GM12891 (cell line): ENCODE measurements around the gene LRRC26.

Experiments used
- POLR2A ChIP-seq: IDR thresholded peaks from 2 replicates; pipeline ENCODE4 v1.6.1; 2011; ENCODE audit warnings: low read depth, low read length, control low read depth
- POLR2AphosphoS5 ChIP-seq: IDR thresholded peaks from 2 replicates; pipeline ENCODE4 v1.6.1; 2011; ENCODE audit warnings: low read depth, low read length, control low read depth
- POU2F2 ChIP-seq: IDR thresholded peaks from 2 replicates; pipeline ENCODE4 v1.6.1; 2011; ENCODE audit warnings: low read depth, mild to moderate bottlenecking, control low read depth, low read length, moderate library complexity
- SPI1 ChIP-seq: IDR thresholded peaks from 2 replicates; pipeline ENCODE4 v1.6.1; 2011; ENCODE audit warnings: low read depth, low read length, control low read depth
- TAF1 ChIP-seq: IDR thresholded peaks from 2 replicates; pipeline ENCODE4 v1.6.1; 2011; ENCODE audit warnings: low read depth, low read length, control low read depth

DNA sequence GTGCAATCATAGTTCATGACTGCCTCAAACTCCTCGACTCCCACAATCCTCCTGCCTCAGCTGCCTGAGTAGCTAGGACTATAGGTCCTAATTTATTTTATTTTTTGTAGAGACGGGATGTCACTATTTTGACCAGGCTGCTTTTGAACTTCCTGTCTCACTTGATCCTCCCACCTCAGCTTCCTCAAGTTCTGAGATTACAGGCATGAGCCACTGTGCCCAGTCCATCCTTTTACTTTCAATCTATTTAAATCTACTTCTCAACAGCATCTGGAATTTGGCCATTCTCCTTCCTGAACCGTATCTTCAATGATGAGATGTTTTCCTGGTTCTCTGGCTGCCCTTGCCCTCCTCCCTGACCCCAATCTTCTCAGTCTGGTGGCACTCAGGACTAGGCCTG is 43.1 kb downstream of the LRRC26 start:
- TF ChIP-seq POLR2A (no peak), SPI1 (no peak), POLR2AphosphoS5 (no peak), TAF1 (no peak), POU2F2 (no peak)
